DMS 273 (cell line): ENCODE measurements around the gene PIAS1.

Experiments
- DNase-seq: peaks from one replicate; lab custom pipeline; 2025; ENCODE audit not compliant: unreplicated experiment; lab: John Stamatoyannopoulos, UW

Gene PIAS1

DNA sequence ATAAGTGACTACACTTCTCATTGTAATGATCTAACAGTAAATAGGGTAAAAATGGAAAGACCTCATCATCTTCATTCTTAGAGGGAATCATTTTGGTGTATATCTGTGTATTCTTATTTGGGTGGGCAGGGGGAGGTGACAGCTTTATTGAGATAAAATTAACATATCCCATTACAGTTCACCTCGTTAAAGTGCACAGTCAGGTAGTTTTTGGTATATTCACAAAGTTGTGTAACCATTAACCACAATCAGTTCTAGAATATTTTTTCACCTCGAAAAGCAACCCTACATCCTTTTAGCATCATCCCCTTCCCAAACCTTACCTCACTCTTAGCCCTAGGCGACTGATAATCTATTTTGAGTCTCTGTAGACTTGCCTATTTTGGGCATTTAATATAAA lies 8.1 kb downstream of the PIAS1 start:
- DNase-seq: no peak

DNA sequence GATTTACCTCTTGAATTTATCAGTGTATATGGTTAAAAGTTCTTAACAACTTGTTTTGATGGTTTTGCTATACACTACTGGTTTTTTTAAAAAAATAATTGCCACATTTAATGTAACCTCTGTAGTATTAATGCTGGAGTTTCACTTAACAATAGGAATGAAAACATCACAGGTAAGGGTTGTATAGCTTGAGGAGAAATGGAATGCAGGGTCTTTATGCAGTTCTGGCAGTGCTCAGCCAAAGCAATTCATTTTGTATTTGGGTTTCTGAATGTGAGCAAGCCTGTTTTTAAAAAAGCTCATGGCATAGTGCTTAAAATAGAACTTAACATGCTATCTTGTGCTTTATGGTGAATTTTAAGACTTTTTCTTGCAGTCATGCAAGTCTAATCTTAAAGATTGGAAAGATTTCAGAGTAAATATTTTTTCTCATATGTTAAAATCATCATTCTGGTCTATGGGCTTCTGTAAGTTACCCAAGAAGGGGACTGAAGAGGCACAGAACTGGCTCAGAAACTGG lies 8.9 kb downstream of the PIAS1 start:
- DNase-seq: no peak

DNA sequence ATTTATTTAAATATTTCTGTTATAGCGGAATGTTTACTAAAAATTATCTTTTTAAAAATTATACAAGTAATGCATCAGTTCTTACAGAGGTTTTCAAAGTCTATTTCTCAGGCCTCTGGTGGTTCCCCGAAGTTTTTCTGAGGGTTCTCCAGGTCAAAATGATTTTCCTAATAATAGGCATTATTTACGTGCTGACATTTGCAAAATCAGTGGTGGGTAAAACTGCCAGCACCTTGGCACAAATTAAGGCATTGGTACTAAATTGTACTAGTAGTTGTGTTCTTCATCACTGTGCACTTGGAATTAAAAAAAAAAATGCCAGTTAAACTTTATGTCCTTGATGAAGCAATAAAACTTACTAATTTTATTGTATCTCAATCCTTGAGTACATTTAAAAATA lies 9.5 kb downstream of the PIAS1 start:
- DNase-seq: no peak

DNA sequence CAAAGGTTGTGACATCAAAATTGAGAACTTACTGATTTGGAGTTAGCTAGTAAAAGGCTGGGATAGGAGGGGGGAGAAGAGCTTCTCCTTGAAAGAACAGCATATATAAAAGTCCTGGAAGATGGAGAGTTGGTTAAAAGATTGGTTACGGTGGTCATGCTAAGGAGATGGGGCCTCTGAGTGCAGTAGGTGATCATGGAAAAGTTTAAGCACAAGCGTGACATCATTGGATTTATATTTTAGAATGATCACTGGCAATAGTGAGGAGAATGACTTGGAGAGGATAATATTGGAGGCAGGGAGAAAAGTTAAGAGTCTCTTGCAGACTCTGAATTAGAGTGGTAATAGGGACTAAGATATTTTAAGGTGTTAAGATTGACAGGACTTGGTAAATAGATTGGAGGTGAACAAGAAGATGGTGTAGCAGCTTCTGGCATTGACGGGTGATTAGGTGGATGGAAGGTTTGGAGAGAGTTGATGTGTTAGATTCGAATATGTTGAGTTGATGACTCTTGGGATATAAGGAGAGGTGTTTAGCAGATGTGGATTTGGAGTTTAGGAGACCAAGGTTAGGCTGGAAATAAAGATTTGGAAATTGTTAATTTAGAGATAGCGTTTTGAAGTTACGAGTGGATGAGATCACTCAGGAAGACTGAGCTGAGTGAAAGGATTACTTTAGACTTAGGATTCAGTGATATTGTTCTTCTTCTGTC lies 19.6 kb downstream of the PIAS1 start:
- DNase-seq: no peak

DNA sequence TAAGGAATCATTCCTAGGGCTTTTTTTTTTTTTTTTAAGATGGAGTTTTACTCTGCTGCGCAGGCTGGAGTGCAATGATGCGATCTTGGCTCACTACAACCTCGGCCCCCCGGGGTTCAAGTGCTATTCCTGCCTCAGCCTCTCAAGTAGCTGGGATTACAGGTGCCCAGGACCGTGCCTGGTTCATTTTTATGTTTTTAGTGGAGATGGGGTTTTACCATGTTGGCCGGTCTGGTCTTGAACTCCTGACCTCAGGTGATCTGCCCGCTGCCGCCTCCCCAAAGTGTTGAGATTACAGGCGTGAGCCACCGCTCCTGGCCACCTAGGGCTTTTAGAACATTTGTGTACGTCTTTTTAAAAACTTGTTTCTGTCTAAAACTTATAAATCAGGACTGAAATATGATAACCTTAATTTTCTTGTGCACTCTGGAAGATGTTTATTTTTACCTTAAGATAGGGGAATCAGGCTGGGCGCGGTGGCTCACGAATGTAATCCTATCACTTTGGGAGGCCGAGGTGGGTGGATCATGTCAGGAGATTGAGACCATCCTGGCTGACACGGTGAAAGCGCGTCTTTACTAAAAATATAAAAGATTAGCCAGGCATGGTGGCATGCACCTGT lies 21.8 kb downstream of the PIAS1 start:
- DNase-seq: no peak

DNA sequence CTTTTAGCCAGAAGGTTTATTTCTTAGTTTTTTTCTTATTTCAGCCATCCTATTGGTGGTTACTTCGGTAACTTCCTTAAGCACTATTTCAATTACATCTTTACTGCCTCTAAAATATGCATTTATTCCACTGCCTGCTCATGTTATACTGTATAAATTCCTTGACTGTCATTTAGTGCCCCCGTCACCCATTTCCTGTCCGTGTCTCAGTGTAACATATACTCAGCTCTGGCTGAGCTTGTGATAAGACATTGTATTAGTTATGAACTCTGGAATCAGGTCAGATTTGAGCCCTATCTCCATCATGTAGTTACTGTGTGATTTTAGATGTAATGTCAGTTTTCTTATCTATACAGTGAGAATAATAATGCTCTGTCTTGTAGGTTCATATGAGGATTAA lies 24.2 kb downstream of the PIAS1 start:
- no peak for DNase-seq

DNA sequence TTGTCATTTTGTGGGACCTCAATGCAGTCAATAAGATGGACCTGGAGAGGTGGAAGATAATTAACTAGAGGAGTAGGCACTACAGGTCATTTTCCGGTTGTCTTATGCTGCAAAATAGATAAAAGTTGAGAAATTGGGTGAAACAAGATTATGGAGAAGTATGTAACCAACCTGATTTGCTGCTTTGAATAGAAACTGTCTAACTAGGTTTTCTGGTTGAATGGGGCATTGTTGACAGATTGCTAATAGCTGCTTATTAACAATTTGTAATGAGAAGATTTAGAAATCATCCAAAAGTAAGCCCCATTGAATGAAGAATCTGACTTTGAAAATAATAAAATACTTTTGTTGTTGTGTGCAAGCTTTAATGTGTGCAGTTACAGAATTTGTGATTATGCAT lies 26.2 kb downstream of the PIAS1 start:
- no peak for DNase-seq

DNA sequence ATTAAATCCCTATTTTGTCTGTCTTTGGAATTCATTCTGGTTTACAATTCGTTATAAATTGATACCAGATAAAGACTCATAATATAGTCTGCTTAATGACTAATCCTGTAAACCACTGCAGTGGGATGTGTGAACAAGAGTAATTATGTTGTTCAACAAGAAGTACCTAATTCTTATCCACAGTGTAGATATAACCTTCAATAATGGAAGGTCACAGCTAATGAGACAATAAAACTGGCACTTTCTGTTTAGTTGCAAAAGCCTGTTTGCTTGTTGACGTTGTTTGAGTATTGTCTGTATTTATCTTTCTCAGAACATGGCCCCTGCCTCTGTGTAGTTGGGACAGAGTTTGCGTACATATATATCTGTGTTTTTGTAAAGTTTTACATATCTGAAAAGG lies 26.7 kb downstream of the PIAS1 start:
- no peak for DNase-seq

DNA sequence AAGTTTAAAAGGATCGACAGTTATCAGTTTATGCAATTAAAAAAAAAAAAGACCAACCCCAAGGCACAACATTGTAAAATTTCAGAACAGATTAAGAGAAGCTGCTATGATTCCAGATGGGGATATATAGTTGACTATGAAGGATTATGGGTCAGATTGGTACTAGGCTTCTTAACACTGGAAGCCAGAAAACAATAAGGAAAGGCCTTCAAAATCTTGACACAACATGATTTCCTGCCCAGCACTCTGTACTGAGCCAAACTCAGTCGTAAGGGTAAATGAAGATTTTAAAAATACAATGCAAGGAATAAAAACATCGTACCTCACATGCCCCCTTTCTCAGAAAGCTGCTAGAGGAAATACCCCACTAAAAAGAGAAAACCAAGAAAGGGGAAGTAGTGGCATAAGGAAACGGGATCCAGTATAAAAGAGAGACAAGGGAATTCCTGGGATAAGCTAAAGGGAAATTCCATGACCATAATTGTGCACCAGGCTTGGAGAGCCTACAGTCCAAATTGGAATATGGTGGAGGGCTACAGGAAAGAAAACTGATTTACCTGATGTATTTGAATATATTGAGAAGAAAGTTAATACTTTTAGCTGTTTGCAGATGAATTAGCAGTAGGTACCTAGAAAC lies 27.9 kb downstream of the PIAS1 start:
- no peak for DNase-seq

DNA sequence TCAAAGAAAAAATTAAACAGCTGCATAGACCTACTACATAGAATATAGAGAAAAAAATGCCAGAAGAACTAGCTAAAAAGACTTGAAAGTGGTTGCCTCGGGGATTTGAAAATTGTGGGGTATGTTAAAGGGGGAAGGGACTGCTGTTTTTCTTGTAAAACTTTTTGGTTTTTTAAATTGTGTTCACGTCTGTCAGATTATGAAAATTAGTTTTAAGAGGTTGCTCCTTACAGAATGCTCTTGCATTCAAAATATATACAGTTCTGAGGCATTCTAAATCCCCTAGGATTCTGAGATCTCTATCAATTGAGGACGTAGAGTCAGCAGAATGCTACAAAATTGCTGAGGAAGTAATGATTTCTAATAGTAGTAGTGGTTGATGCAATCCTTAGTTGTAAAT lies 28.6 kb downstream of the PIAS1 start:
- DNase-seq: no peak

DNA sequence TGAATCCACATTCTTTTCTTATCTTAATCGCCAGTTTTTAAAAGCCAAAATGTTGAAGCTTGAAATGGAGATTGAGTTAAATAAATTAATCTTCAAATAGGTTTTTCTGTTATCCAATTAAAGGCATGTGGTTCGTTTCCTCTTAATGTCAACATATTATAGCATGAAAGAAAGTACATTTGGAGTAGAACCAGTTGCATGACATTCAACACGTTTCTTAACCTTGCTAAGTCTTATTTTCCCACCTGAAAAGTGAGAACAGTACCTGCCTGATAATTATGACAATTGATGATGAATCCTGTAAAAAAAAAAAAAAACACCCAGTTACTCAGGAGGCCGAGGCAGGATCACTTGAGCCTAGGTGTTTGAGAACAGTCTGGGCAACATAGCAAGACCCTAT lies 29.3 kb downstream of the PIAS1 start:
- no peak for DNase-seq

DNA sequence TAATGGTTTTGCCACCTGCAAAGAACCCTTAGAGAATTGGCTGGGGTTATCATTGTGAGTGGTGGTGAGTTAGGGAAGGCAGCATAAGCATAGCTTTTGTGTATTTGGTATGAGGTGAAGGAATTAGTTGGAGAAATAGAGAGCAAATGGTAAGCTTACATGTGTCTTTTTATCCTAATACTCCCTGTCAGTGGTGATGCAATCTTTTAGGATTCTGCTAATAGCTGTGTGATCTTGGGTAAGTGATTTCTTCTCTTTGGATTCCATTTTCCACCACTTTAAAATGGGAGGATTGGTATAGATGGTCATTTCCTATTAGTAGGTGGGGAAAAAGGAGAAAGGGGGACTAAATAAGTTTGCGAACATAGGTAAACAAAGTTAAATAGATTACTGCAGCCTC lies 30.9 kb downstream of the PIAS1 start:
- no peak for DNase-seq

DNA sequence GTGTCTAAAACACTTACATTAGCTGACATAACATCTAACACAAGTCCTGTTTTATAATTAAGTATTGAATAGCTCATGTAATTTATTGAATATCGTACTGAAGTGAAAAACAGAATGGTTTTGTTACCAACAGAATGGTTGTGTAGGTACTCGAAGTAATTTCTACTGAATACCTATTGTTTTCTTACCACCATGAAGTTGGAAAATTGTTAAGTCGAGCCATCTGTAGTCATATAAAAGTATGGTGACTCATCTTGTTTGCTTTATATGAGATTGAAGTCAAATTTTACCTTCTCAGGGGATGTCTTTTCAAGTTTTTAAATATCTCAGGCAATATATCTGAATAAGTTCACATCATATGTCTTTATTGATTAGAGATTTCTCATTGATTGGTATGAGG lies 37.6 kb downstream of the PIAS1 start:
- DNase-seq: no peak

DNA sequence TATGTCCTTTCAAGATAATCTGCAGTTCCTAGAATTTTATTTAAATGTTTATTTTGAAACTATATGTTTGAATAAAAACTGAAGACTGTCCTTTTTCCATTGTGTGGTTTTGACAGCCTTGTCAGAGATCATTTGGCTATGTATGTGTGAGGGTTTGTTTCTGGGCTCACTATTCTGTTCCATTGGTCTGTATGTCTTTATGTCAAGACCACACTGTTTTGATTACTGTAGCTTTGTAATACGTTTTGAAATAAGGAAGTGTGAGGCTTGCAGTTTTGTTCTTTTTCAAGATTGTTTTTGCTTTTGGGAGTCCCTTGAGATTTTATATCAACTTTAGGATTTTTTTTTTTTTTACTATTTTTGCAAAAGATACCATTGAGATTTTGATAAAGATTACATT lies 42.0 kb downstream of the PIAS1 start:
- no peak for DNase-seq

DNA sequence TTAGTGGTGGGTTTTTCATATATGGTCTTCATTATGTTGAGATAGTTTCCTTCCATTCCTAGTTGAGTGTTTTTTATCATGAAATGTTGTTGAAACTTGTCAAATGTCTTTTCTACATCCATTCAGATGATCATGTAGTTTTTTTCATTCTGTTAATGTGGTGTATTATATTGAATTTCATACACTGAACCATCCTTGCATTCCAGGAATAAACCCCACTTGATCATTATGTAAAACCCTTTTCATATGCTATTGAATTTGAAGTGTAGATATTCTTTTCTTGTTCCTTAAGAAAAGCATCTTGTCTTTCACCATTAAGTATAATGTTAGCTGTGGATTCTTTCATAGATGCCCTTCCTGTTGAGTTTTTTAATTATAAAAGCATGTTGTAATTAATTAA lies 42.9 kb downstream of the PIAS1 start:
- peak; percentile 3 for DNase-seq

DNA sequence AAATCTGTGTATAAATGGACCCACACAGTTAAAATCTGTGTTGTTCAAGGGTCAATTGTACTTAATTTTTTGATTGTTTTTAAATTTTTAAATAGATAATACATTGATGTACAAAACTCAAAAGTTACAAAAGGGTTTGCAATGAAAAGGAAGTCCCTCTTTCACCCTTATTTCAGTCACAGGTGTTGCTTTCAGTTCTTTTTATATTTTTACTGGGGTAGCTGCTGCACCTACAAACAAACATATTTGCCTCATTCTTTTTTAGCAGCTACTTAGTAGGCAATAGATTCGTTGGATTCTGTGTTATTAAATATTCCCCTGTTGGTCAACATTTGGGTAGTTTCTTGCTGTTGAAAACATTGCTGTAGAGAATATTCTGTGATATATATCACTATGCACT lies 44.4 kb downstream of the PIAS1 start:
- no peak for DNase-seq

DNA sequence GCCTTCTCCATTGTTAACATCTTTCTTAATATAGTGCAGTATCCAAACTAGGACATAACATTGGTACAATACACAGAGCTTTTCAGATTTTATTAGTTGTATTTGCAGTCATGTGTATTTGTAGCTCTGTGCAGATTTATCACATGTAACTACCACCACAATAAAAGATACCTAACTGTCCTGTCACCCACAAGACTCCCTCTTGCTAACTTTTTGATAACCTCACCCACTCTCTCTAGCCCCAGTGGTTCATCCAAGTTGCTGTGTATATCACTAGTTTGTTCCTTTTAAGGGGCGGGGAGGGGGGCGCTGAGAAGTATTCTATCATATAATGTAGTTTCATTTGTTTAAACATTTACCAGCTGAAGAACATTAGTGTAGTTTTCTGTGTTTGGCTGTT lies 46.1 kb downstream of the PIAS1 start:
- DNase-seq: no peak

DNA sequence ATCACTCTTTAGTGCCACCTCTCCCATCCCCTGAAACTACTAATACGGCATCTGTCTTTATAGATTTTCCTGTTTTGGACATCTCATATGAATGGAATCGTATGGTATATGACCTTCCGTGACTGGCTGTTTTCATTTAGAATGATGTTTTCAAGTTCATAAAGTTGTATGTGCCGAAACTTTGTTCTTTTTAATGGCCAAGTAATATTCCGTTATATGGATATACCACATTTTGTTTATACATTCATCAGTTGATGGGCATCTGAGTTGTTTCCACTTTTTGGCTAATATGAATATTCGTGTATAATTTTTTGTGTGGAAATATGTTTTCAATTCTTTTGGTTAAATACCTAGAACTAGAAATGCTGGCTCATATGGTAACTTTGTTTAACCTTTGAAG lies 49.5 kb downstream of the PIAS1 start:
- no peak for DNase-seq

DNA sequence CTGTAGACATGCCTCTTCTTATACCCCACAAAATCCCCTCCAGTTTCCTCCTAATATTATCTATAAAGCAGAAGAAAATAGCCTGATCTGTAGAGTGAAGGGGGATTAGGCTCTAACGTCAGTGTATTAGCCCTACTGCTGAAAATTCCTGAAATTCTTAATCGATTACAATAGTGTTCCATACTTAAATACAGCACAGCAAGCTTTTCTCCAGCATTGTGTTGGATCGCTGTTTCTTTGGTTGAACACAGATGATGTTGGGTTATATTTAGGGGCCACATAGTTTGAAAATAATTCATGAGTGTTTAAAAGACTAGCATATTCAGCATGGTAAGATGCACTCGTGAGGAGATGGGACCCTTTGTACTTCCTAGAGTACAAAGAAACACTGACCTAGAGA lies 52.5 kb downstream of the PIAS1 start:
- DNase-seq: no peak

DNA sequence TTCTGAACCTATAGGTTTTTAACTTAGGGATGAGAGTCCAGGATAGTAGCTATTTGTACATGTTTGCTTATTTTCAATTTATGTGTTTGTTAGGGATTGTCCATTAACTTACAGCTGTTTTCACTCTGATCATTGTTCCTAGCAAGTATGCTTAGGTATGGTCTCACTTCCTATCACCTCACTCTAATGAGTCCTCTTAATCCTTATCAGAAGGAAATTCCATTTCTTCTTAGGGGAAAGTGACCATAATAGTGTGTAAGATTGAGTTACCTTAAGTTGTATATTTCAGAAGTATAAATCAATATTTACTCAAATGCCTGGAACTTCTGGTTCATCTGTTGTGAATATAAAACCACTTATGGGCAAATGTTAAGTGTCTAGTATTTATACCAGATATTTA lies 53.0 kb downstream of the PIAS1 start:
- DNase-seq: no peak

DNA sequence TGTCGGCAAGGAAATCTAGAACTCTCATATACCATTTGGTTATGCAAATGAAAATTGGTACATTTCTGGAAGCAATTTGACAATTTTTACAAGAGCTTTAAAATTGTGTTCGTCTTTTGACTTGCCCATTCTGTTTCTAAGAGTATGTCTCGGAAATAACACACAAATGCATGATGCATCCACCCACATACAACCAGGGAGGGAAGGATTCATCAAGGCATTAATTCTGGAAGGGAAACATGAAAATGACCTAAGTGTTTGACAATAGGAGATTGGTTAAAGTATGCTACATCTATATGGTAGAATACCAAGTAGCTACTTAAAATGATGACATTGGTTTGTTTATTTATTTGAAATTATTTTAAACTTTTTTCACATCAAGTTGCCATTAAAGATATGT lies 58.6 kb downstream of the PIAS1 start:
- DNase-seq: no peak

DNA sequence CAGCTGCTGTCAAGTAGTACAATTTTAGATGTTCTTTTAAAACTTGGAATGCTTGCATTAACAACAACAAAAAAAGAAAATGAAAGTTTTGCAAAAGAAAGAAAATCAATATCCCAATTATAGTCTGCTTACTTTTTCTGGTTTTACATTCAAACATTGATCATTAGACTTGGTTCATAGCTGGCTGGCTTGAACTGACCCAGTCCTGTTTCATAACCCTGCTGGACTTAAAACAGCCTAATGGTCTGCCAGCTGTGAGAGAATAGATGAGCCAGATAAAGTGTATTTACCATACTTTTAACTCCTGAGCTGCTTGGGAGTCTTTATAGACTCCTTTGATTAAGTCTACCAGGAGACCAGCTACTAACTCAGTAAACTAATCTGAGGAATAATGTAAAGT lies 59.2 kb downstream of the PIAS1 start:
- DNase-seq: peak; percentile 25
